Prostate gland (tissue), 2 donors: ENCODE results near the gene MAPKAP1.

ENCODE experiments used
- CTCF ChIP-seq, 4 experiments: fragments of 200-600 bp in 2 of 4; fragments of 450-650 bp in 2 of 4; sonication (generic) in 2 of 4; IDR thresholded peaks; 1 replicate in 3 of 4; 2 replicates in 1 of 4; pipeline ENCODE4 v1.5.1; 2016 to 2019; ENCODE audit warnings: antibody characterized with exemption in 4 of 4, mild to moderate bottlenecking in 2 of 4, moderate library complexity in 2 of 4
- POLR2A ChIP-seq: fragments of 450-650 bp; IDR thresholded peaks from one replicate; pipeline ENCODE4 v1.6.1; 2016; ENCODE audit warnings: antibody characterized with exemption, mild to moderate bottlenecking
- POLR2AphosphoS5 ChIP-seq: sonication (generic); formaldehyde crosslinking; IDR thresholded peaks from one replicate; pipeline ENCODE4 v1.6.1; 2017; ENCODE audit warnings: antibody characterized with exemption

DNA sequence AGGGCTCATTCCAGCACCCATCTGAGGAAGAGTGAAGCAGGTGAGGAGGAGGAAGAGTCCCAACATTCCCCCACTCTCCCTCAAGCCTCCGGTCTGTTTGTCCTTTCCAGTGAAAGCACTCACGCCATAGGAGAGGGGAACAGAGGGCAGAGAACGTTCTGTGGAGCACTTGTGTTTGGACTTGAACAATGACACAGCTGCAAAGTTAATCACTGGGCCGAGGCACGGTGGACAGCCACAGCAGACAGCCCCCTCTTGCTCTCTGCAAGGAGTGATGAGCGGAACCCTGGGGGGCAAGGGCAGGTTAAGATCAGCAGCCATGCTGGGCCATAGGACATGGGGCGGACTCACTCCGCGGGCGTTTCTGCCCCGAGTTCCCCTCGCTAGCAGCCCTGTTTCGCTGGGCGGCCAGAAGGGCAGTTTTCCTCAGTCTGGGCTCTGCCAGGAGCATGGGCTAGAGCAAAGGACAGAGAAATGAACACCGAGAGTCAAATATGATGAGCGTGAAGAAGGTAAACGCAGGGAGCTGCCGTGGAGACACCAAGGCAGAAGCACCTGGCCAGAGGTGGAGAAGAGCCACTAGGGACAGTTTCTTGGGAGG lies 259.7 kb downstream of the MAPKAP1 start:
- TF ChIP-seq CTCF (IDR thresholded peaks at IDR 0.05) (no peak), POLR2A (no peak), POLR2AphosphoS5 (no peak)
